Stomach (tissue), 4 donors: ENCODE results near the gene BLTP1.

Source experiments
- EP300 ChIP-seq: sonication (generic); formaldehyde crosslinking; IDR thresholded peaks from one replicate; pipeline ENCODE4 v1.6.1; 2017; ENCODE audit warnings: antibody characterized with exemption
- POLR2AphosphoS5 ChIP-seq, 3 donors: sonication (generic); formaldehyde crosslinking; IDR thresholded peaks; one replicate each; pipeline ENCODE4 v1.6.1; 2016; ENCODE audit warnings: antibody characterized with exemption in 3 of 3

GRCh38 chr4:122150931-122151330, 1.2 kb upstream of the BLTP1 start:
- TF ChIP-seq POLR2AphosphoS5 (IDR thresholded peaks at IDR 0.05), result no peak
- TF ChIP-seq EP300, result no peak
